GM13977 (cell line): ENCODE measurements around the gene DEPDC1.
"Not testable (repeated sequence)": the region's sequence is repeated elsewhere in the genome, so short reads cannot be mapped to it uniquely, and the experiment has no call there.

ENCODE experiments used
- DNase-seq: peaks from one replicate; pipeline ENCODE4 v3.0.0; 2012; ENCODE audit warnings: low spot score
- in situ Hi-C: fragments of 300-500 bp; cut with MboI; formaldehyde crosslinking; loops from one replicate; pipeline ENCODE4 v1.12.0; 2022; ENCODE audit warnings: low sequenced_read_pairs, low pct_unique_long_range_greater_than_20kb, mixed read lengths, inconsistent platforms; ENCODE audit not compliant: unreplicated experiment
- TF ChIP-seq, protein P1 (sequence below): IDR thresholded peaks from 2 replicates; pipeline ENCODE4 v1.5.1; 2012; ENCODE audit warnings: mild to moderate bottlenecking, control low read depth; ENCODE audit not compliant: insufficient read depth; ENCODE audit errors: extremely low read depth, missing control alignments

Gene DEPDC1

GRCh38 chr1:68495968-68496679 lies 758 bp downstream of the DEPDC1 start:
- TF ChIP-seq, protein P1, sequence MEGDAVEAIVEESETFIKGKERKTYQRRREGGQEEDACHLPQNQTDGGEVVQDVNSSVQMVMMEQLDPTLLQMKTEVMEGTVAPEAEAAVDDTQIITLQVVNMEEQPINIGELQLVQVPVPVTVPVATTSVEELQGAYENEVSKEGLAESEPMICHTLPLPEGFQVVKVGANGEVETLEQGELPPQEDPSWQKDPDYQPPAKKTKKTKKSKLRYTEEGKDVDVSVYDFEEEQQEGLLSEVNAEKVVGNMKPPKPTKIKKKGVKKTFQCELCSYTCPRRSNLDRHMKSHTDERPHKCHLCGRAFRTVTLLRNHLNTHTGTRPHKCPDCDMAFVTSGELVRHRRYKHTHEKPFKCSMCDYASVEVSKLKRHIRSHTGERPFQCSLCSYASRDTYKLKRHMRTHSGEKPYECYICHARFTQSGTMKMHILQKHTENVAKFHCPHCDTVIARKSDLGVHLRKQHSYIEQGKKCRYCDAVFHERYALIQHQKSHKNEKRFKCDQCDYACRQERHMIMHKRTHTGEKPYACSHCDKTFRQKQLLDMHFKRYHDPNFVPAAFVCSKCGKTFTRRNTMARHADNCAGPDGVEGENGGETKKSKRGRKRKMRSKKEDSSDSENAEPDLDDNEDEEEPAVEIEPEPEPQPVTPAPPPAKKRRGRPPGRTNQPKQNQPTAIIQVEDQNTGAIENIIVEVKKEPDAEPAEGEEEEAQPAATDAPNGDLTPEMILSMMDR, result no peak
- peak; percentile 34 for DNase-seq
- in situ Hi-C loops, result no loop called here

DNA sequence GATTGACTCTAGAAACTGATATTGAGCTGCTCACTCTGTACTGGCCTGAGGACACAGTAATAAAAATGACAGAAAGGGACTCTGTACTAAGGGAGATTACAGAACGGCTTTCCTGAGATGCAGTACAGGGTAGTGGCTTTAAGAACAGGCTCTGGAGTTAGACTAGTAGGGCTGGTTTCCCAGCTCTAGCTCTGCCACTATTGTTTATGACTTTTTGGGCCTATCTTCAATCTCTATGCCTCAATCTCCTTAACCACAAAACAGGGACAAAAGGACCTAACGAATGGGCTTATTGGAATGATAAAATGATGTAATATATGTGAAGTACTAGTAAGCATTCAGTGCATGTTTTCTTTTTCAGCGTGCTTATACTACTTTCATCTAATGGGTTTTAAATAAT lies 1.4 kb downstream of the DEPDC1 start:
- in situ Hi-C loops, result no loop called here
- DNase-seq, result peak; percentile 8
- TF ChIP-seq, protein P1, result no peak

- in situ Hi-C loops, result no loop called here
- DNase-seq, result no peak
- TF ChIP-seq, protein P1, result no peak
These were observed 3.7 kb downstream of the DEPDC1 start for GRCh38 chr1:68493193-68493592.

- DNase-seq, in situ Hi-C loops: not testable (repeated sequence)
These were observed 4.6 kb downstream of the DEPDC1 start for GRCh38 chr1:68492255-68492654.

DNA sequence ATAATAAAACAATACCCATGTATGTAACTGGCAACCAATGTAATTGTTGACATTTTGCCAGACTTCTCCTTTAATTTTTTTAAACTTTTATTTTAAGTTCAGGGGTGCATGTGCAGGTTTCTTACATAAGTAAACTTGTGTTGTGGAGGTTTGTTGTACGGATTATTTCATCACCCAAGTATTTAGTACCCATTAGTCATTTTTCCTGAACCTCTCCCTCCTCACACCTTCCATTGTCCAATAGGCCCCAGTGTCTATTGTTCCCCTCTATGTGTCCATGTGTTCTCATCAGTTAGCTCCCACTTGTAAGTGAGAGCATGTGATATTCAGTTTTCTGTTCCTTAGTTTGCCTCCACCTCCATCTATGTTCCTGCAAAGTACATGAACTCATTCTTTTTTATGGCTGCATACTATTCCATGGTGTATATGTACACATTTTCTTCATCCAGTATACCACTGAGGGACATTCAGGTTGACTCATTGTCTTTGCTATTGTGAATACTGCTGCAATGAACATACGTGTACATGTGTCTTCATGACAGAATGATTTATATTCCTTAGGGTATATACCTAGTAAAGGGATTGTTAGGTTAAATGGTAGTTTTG lies 6.7 kb downstream of the DEPDC1 start:
- in situ Hi-C loops, result no loop called here
- TF ChIP-seq, protein P1, result no peak
- no peak for DNase-seq

- in situ Hi-C loops, result no loop called here
- TF ChIP-seq, protein P1, result no peak
- DNase-seq, result no peak
These were observed 11.4 kb downstream of the DEPDC1 start for GRCh38 chr1:68485431-68486022.

DNA sequence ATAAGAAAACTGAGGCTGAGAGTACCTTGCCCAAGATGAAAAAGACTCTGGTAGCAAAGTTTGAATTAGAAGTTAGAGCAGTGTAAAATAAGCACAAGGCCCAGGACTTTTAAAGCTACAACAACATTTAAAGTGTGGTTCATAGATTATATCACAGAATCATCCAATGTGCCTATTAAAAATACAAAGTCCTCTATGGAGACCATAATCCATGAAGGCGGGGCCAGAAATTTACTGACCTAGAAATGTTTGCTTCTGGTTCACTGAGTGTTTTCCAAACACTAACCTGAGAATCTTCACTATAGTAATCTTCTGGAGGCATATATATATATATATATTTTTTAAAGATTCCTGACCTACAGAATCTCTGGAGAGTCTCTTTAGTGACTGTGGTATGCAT lies 12.3 kb downstream of the DEPDC1 start:
- TF ChIP-seq, protein P1, result no peak
- in situ Hi-C loops, result no loop called here
- DNase-seq, result no peak
